ENCODE measurements around the gene IPMK. TPM values are rescaled to one million over a fixed set of nuclear protein-coding genes. Genes with fewer than 3 reads are reported as not detected.

Gene IPMK
- total RNA-seq, 6 experiments from 2014 or later: 3.3 to 3.8 (median 3.5) TPM

- no peaks in the 10 kb centered on the region for H3K9me3 Mint-ChIP-seq
- no peaks in the 10 kb centered on the region for H3K27me3 Mint-ChIP-seq (ENCODE audit: insufficient read depth)
- peak overlapping the region; percentile 99 for H3K4me3 Mint-ChIP-seq
- TF ChIP-seq CTCF (IDR thresholded peaks at IDR 0.05): no peak
- H3K27ac Mint-ChIP-seq: peak overlapping the region; percentile 98
- peaks cover 5% of the 10 kb centered on the region for H3K36me3 Mint-ChIP-seq (ENCODE audit: low read depth)
- peaks cover 42% of the 10 kb centered on the region for H3K4me1 Mint-ChIP-seq (ENCODE audit: low read depth)
- no peak for DNase-seq
Observed at GRCh38 chr10:58268454-58268945, 806 bp upstream of the IPMK start.

- no peaks in the 10 kb centered on the region for H3K9me3 Mint-ChIP-seq
- H3K4me3 Mint-ChIP-seq: peak overlapping the region; percentile 99
- peak; percentile 55 for DNase-seq
- no peak for TF ChIP-seq CTCF (IDR thresholded peaks at IDR 0.05)
- no peaks in the 10 kb centered on the region for H3K27me3 Mint-ChIP-seq (ENCODE audit: insufficient read depth)
- peak overlapping the region; percentile 97 for H3K27ac Mint-ChIP-seq
- H3K36me3 Mint-ChIP-seq (ENCODE audit: low read depth): peaks cover 5% of the 10 kb centered on the region
- H3K4me1 Mint-ChIP-seq (ENCODE audit: low read depth): peaks cover 42% of the 10 kb centered on the region
Observed at GRCh38 chr10:58266826-58267712, 625 bp downstream of the IPMK start.

- DNase-seq: peak; percentile 63
- no peaks in the 10 kb centered on the region for H3K9me3 Mint-ChIP-seq
- H3K4me1 Mint-ChIP-seq (ENCODE audit: low read depth): peaks cover 39% of the 10 kb centered on the region
- H3K27ac Mint-ChIP-seq: peak overlapping the region; percentile 97
- no peaks in the 10 kb centered on the region for H3K27me3 Mint-ChIP-seq (ENCODE audit: insufficient read depth)
- peaks cover 5% of the 10 kb centered on the region for H3K36me3 Mint-ChIP-seq (ENCODE audit: low read depth)
- H3K4me3 Mint-ChIP-seq: peak overlapping the region; percentile 99
- no peak for TF ChIP-seq CTCF (IDR thresholded peaks at IDR 0.05)
Observed at GRCh38 chr10:58266003-58266825, 1.5 kb downstream of the IPMK start.

- no peak for TF ChIP-seq CTCF (IDR thresholded peaks at IDR 0.05)
- peaks cover 34% of the 10 kb centered on the region for H3K4me1 Mint-ChIP-seq (ENCODE audit: low read depth)
- no peaks in the 10 kb centered on the region for H3K9me3 Mint-ChIP-seq
- H3K27me3 Mint-ChIP-seq (ENCODE audit: insufficient read depth): no peaks in the 10 kb centered on the region
- no peak overlapping the region for H3K27ac Mint-ChIP-seq
- 0 out of 2 replicates have a peak overlapping the region, but pooled peaks have one; percentile 99 for H3K4me3 Mint-ChIP-seq
- H3K36me3 Mint-ChIP-seq (ENCODE audit: low read depth): no peaks in the 10 kb centered on the region
- no peak for DNase-seq
Observed at GRCh38 chr10:58265249-58265648, 2.4 kb downstream of the IPMK start.

- DNase-seq: no peak
- Mint-ChIP-seq H3K9me3 (no peaks in the 10 kb centered on the region), H3K36me3 (ENCODE audit: low read depth) (no peaks in the 10 kb centered on the region), H3K27me3 (ENCODE audit: insufficient read depth) (no peaks in the 10 kb centered on the region), H3K27ac (no peak overlapping the region), H3K4me3 (no peak overlapping the region), H3K4me1 (ENCODE audit: low read depth) (peaks cover 32% of the 10 kb centered on the region)
- no peak for TF ChIP-seq CTCF (IDR thresholded peaks at IDR 0.05)
Observed at GRCh38 chr10:58264780-58265179, 2.9 kb downstream of the IPMK start.
